Measurements from ENCODE around the gene HDAC11. TPM values are rescaled to one million over a fixed set of nuclear protein-coding genes. Genes with fewer than 3 reads are reported as not detected.

The HDAC11 gene
- total RNA-seq, 1 donor from 2014 or later = 4.6 TPM

Other genes with a start within 250 kb of the HDAC11 start
- 19.1 TPM for gene NUP210, start 60.0 kb upstream of the HDAC11 start, total RNA-seq
- 4.8 TPM for gene FBLN2, start 68.8 kb downstream of the HDAC11 start, total RNA-seq

Data from left lobe of liver (tissue), 1 donor.